Stimulated activated memory B cell treated with anti-CD40 and anti-IgM and Interleukin-4, amounts not matched to agents 10 μg/mL and 1 μg/mL and 100 μg/mL, for 72 hours (primary cell): ENCODE data around the gene ISLR2.

Experiments
- ATAC-seq: fragments of 150-1000 bp; cut with Tn5 transposase; 2 replicates; pipeline ENCODE4 v1.10.0; 2021
- H3K27ac Mint-ChIP-seq: one replicate; pipeline ENCODE4 v1.8.0; 2022; ENCODE audit warnings: mild to moderate bottlenecking, mixed read lengths
- H3K27me3 Mint-ChIP-seq: one replicate; pipeline ENCODE4 v1.8.0; 2022; ENCODE audit warnings: mixed read lengths
- H3K36me3 Mint-ChIP-seq: one replicate; pipeline ENCODE4 v1.8.0; 2022; ENCODE audit warnings: mixed read lengths
- H3K4me1 Mint-ChIP-seq: one replicate; pipeline ENCODE4 v1.8.0; 2022; ENCODE audit warnings: mixed read lengths
- H3K4me3 Mint-ChIP-seq: one replicate; pipeline ENCODE4 v1.8.0; 2022; ENCODE audit warnings: mild to moderate bottlenecking, moderate library complexity, mixed read lengths
- H3K9me3 Mint-ChIP-seq: one replicate; pipeline ENCODE4 v1.8.0; 2022; ENCODE audit warnings: mixed read lengths

ISLR2 gene

DNA sequence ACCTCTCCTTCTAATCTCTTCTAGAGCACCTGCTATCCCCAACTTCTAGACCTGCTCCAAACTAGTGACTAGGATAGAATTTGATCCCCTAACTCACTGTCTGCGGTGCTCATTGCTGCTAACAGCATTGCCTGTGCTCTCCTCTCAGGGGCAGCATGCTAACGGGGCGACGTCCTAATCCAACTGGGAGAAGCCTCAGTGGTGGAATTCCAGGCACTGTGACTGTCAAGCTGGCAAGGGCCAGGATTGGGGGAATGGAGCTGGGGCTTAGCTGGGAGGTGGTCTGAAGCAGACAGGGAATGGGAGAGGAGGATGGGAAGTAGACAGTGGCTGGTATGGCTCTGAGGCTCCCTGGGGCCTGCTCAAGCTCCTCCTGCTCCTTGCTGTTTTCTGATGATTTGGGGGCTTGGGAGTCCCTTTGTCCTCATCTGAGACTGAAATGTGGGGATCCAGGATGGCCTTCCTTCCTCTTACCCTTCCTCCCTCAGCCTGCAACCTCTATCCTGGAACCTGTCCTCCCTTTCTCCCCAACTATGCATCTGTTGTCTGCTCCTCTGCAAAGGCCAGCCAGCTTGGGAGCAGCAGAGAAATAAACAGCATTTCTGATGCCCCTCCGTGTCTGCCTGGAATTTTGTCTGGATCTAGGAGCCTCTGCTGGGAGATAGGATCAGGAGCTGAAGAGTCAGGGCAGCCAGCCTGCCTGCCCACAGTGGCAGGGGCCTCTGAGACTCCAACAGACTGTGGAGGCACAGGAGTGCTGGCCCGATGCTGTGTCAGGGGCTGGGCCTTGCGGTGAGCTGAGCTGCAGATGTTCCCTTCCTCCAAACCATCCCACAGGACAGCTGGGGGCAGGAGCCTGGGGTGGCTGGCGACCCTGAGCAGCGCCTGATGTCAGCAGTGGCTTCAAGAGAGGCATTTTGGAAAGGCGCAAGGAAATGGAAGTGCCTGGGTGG lies 46.2 kb downstream of the ISLR2 start:
- ATAC-seq = no peak
- Mint-ChIP-seq H3K9me3 (no peaks in the 10 kb centered on the region), H3K27ac (no peak overlapping the region), H3K27me3 (peaks cover 69% of the 10 kb centered on the region), H3K4me3 (no peak overlapping the region), H3K36me3 (no peaks in the 10 kb centered on the region), H3K4me1 (peaks cover 10% of the 10 kb centered on the region)

DNA sequence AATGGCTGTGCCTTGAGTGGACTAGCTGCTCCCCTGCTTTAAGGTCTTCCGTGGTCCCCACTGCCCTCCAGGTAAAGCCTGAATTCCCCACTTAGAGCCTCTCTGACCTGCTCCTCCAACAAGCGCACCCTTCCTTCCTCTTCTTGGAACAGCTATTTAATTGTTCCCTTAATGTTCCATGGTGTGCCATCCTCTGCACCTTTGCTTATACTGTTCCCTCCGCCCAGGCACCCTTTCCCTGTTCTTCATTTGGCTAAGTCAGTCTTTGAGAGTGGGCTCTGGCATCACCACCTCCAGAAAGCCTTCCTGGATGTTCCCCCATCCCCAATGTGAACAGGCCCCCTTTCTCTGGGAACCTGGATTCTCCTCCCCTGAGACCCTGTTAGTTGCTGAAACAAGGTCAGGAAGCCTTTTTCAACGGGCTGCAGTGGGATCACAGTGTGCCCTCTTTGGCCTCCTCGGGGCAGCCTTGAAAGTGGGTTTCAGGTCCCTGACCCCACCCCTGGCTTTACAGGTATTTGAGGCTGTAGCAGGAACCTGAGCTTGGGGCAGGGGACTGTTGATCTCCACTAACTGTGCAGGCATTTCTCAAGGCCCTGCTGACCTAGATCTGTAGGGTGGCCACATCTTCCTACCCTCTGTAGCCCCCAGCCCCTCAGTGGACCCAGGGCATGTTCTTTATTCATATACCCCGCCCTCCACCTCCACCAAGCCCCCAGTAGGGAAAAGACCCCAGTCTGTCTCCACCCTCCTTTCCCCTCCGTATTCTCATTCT lies 48.1 kb downstream of the ISLR2 start:
- H3K36me3 Mint-ChIP-seq = no peaks in the 10 kb centered on the region
- H3K27ac Mint-ChIP-seq = no peak overlapping the region
- H3K9me3 Mint-ChIP-seq = no peaks in the 10 kb centered on the region
- ATAC-seq = no peak
- H3K4me3 Mint-ChIP-seq = no peak overlapping the region
- H3K27me3 Mint-ChIP-seq = peaks cover 69% of the 10 kb centered on the region
- peaks cover 10% of the 10 kb centered on the region for H3K4me1 Mint-ChIP-seq

DNA sequence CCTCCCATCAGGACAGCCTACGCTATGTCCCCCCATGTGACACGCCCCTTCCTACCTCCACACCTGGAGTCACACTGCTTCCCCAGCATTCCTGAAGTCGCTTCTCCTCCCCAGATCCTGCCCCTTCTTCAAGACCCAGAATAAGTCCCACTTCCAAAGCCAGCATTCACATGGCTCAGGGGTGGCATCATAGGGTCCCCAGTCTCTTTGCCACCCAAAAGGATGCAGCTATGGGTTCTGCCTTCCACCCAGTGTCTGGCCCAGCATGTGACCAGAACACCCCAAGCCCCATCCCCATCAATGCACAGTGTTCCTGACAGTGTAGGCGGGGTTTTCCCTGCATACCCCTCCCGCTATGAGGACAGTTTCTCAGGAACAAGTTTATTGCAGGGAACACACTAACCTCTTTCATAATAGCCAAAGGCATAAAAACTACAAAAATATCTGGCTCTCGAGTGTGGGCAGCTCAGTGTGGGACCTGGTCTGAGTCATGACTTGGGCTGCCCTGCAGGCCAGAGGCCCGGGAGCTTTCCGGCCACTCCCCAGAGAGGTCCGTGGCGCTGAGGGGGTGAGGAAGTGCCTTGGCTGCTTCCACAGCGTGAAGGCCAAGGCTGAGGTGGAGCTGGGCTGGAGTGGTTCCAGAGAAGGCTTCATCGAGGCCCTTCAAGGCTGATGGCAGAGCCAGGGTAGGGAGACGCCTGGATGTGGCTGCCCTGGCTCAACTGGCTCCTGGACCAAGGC lies 48.9 kb downstream of the ISLR2 start:
- Mint-ChIP-seq H3K4me1 (peaks cover 10% of the 10 kb centered on the region), H3K9me3 (no peaks in the 10 kb centered on the region), H3K36me3 (no peaks in the 10 kb centered on the region), H3K27ac (no peak overlapping the region), H3K27me3 (peaks cover 76% of the 10 kb centered on the region), H3K4me3 (no peak overlapping the region)
- no peak for ATAC-seq

DNA sequence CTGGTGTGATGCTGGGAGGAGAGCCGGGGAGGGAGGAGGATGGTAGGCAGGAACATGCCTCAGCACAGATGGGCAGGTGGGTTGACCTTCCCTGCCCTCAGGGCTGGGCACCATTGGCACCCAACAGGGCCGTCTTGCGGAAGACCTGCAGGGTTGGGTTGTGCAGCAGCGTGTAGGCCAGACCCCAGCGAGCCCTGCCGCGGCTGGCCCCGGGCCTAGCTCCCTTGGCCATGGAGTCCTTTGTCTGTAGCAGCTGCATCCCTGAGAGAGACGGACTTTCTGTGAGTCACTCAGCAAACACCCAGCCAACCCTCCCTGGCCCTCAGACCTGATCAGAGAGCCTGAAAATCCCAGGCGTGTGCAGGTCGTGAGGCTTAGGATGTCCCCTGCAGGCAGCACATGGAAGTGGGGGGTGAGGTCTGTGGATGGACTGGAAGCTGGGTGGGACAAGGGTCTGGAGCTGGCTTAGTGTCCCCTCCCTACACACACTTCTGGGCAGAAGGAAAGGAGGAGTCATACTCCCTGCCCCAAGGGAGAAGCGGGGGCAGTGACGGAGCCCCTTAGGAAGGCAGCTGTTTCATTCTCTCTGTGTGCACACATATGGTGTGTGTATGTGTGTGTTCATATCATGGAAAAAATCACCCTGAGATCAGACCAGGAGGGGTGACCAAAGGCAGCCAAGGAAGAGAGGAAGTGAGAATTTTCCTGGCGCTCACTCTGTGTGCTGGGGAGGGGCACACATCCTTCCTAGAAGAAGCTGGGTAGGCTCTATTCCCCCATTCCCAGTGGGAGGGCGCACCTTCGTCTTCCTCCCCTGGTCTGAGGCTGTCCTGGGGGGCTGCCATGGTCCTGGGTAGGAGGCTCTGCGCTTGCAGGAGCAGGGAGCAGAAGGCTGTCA lies 49.8 kb downstream of the ISLR2 start:
- Mint-ChIP-seq H3K27ac (no peak overlapping the region), H3K9me3 (no peaks in the 10 kb centered on the region), H3K4me1 (peaks cover 10% of the 10 kb centered on the region), H3K27me3 (peaks cover 78% of the 10 kb centered on the region), H3K4me3 (no peak overlapping the region), H3K36me3 (no peaks in the 10 kb centered on the region)
- no peak for ATAC-seq

DNA sequence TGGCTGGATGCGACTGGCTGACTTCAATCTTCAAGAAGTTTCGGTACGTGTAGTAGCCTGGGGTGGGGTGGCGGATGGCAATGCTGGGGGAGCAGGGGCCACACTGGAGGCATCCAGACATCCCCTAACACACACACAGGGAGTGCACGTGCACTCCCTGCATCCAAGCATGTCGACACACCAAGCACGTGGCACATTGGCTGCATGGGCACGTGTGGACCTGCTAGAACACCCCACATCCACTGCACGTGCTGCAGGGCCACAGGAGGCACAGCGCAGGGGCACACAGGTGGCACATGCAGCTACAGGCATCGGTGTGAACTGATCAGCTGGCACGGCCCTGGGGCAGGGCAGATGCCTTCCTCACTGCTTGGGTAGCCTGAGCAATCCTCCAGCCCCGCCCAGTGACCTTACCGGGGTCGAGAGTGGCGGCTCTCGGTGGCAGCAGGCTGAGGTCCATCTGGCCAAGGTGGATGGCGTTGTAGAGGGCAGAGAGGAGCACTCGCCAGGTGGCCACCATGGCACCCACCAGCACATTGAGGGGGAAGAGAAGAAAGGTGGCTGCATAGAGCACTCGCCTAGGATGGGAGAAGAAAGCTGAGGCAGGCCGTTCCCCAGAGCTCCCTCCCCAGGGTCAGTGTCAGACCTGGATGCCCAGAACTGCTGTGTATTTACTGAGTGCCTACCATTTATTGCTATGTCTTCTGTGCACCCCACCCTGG lies 50.7 kb downstream of the ISLR2 start:
- peaks cover 71% of the 10 kb centered on the region for H3K27me3 Mint-ChIP-seq
- H3K4me1 Mint-ChIP-seq = peaks cover 10% of the 10 kb centered on the region
- H3K36me3 Mint-ChIP-seq = no peaks in the 10 kb centered on the region
- no peaks in the 10 kb centered on the region for H3K9me3 Mint-ChIP-seq
- H3K27ac Mint-ChIP-seq = no peak overlapping the region
- H3K4me3 Mint-ChIP-seq = no peak overlapping the region
- no peak for ATAC-seq

DNA sequence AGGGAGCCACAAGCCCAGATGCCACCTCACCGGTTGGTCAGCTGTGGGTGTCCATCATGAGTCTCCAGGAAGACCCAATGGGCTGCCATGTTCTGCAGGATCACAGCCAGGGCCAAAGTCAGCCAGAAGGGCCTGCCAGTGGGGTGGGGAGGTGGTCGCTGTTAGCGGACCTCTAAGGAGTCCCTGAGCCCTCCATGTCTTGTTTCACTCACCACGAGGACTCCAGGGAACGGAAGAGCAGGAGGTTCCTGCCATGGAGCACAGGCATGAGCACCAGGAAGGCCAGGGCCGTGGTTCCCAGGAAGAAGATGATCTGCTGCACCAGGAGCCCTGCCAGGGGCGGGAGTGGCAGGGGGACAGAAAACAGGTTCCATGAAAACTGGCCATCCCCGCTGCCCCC lies 51.7 kb downstream of the ISLR2 start:
- Mint-ChIP-seq H3K4me3 (no peak overlapping the region), H3K27ac (no peak overlapping the region), H3K36me3 (no peaks in the 10 kb centered on the region), H3K4me1 (peaks cover 10% of the 10 kb centered on the region), H3K9me3 (no peaks in the 10 kb centered on the region), H3K27me3 (peaks cover 60% of the 10 kb centered on the region)
- no peak for ATAC-seq

DNA sequence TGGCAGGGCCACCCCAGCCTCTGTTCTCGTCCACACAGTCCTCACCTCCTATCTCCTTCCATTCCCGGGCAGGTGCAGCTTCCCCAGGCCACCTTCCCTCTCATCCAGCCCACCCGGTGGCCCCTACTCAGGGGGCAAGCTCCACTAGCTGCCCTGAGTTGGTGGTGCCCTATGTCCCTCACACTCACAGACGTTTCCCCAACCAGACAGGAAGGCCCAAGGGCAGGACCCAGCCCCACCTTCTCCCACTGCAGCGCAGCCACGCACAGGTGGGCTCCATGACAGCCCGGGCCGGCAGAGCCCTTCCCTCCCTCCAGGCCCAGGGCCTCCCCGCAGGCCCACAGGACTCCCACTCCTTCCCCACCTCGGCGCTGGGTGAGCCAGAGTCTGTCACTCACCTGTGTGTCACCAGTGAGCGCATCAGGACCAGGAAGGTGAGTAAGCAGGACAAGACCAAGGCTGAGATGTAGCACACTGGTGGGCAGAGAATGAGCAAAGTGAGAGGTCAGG lies 54.3 kb downstream of the ISLR2 start:
- H3K9me3 Mint-ChIP-seq = no peaks in the 10 kb centered on the region
- H3K27me3 Mint-ChIP-seq = peaks cover 38% of the 10 kb centered on the region
- no peaks in the 10 kb centered on the region for H3K36me3 Mint-ChIP-seq
- peak; percentile 3 for ATAC-seq
- H3K27ac Mint-ChIP-seq = no peak overlapping the region
- H3K4me3 Mint-ChIP-seq = no peak overlapping the region
- peaks cover 10% of the 10 kb centered on the region for H3K4me1 Mint-ChIP-seq

DNA sequence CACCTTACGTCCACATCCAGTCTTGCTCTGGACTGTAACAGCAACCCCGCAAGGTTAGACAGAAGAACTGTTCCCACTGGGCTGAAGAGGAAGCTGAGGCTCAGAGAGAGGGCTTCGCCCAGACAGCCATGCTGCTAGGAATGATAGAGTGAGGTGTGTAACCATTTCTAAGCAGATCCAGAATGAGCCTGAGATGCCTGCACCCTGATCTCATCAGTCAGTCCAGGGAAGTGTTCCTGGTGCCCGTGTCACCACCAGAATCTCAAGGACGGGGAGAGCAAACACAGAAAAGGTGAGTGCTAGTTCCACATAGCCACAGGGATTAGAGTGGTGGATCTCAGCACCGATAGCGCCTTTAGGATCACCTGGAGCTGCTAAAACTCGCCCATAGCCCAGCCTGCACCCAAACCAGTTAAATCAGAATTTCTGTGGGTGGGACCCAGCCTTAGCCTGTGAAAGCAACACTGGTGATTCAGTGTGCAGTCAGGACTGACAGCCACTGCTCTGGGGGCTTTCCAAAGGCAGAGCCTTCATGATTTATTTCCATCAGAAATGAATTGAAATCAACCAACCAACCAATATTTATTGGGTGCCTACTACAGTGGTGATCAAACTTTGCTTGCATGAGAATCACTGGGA lies 55.4 kb downstream of the ISLR2 start:
- no peak for ATAC-seq
- H3K4me1 Mint-ChIP-seq = peaks cover 2% of the 10 kb centered on the region
- H3K9me3 Mint-ChIP-seq = no peaks in the 10 kb centered on the region
- no peak overlapping the region for H3K4me3 Mint-ChIP-seq
- H3K36me3 Mint-ChIP-seq = no peaks in the 10 kb centered on the region
- peaks cover 27% of the 10 kb centered on the region for H3K27me3 Mint-ChIP-seq
- no peak overlapping the region for H3K27ac Mint-ChIP-seq
